Thyroid gland (tissue), 4 donors: Measurements from ENCODE around the gene ZNF723. TPM values are rescaled to one million over a fixed set of nuclear protein-coding genes. Genes with fewer than 3 reads are reported as not detected.

Experiments used
- DNase-seq, 2 donors: peaks; one replicate each; pipeline ENCODE4 v3.0.0-alpha.2; 2019
- H3K27ac ChIP-seq, 3 donors: fragments of 200-600 bp; sonication (generic); 1 replicate in 2 of 3; 2 replicates in 1 of 3; pipeline ENCODE4 v1.5.1; 2016 to 2019; ENCODE audit warnings: mild to moderate bottlenecking in 1 of 3, moderate library complexity in 1 of 3
- H3K27me3 ChIP-seq: fragments of 200-600 bp; sonication (generic); one replicate; pipeline ENCODE4 v1.5.1; 2019
- H3K36me3 ChIP-seq, 2 donors: fragments of 200-600 bp; sonication (generic); one replicate each; pipeline ENCODE4 v1.5.1; 2016 to 2019
- H3K4me1 ChIP-seq, 2 donors: fragments of 200-600 bp; sonication (generic); one replicate each; pipeline ENCODE4 v1.5.1; 2017 to 2019
- H3K4me3 ChIP-seq, 3 donors: fragments of 200-600 bp; sonication (generic); replicated peaks in 1 of 3; 1 replicate in 2 of 3; 2 replicates in 1 of 3; pipeline ENCODE4 v1.5.1; 2016; ENCODE audit warnings: mild to moderate bottlenecking in 1 of 3
- H3K9me3 ChIP-seq: fragments of 200-600 bp; sonication (generic); one replicate; pipeline ENCODE4 v1.5.1; 2017
- POLR2A ChIP-seq, 2 donors: fragments of 450-650 bp; IDR thresholded peaks; one replicate each; pipeline ENCODE4 v1.6.1; 2017; ENCODE audit warnings: antibody characterized with exemption in 2 of 2, mild to moderate bottlenecking in 2 of 2, moderate library complexity in 1 of 2
- WGBS, 2 donors: methylation state at CpG; one replicate each; pipeline ENCODE4 v1.1.5; 2017; 5-methylcytosine and 5-hydroxymethylcytosine counted together
- intact Hi-C: fragments of 100-400 bp; cut with DNase I; formaldehyde crosslinking; loops from one replicate; pipeline ENCODE4 v1.15.1; 2023
- small RNA-seq: library from RNA; depleted of rRNA; stranded (forward); fragments of <200 nt; gene quantifications from one replicate; pipeline ENCODE3, GENCODE V24; 2016
- total RNA-seq, 4 donors: library from RNA; depleted of rRNA; stranded (reverse); fragments of >200 nt; gene quantifications; one replicate each; pipeline ENCODE4 v1.2.3, GENCODE V29; 2016
- TF ChIP-seq, protein P1 (sequence below), 6 experiments: fragments of 200-600 bp in 3 of 6; fragments of 450-650 bp in 3 of 6; sonication (generic) in 3 of 6; IDR thresholded peaks; one replicate each; pipeline ENCODE4 v1.5.1; 2016 to 2019; ENCODE audit warnings: antibody characterized with exemption in 6 of 6, mild to moderate bottlenecking in 2 of 6, inconsistent platforms in 1 of 6, moderate library complexity in 1 of 6

Gene ZNF723
- total RNA-seq, 4 donors from 2014 or later = 0.22 TPM; not detected in 3

DNA sequence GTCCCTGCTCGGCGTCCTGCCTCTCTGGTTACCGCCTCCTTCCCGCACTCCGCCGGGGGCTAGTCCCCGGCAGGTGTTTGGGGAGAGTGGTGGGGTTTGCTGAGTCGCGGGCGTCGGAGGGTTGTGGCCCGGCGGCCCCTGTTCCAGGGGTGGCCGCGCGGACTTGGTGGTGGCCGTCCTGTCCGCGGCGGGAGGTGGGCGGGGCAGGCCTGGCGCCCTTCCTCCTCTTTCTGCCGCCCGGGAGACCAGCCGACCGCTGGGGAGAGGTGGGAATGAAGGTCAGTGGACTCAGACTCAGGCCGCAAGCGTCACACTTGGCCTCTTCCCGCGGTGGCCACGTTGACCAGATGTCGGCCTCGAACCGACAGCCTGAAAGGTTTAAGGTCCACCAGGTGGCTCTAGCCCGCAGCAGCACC, 61.8 kb downstream of the ZNF723 start:
- intact Hi-C loops = no loop called here

DNA sequence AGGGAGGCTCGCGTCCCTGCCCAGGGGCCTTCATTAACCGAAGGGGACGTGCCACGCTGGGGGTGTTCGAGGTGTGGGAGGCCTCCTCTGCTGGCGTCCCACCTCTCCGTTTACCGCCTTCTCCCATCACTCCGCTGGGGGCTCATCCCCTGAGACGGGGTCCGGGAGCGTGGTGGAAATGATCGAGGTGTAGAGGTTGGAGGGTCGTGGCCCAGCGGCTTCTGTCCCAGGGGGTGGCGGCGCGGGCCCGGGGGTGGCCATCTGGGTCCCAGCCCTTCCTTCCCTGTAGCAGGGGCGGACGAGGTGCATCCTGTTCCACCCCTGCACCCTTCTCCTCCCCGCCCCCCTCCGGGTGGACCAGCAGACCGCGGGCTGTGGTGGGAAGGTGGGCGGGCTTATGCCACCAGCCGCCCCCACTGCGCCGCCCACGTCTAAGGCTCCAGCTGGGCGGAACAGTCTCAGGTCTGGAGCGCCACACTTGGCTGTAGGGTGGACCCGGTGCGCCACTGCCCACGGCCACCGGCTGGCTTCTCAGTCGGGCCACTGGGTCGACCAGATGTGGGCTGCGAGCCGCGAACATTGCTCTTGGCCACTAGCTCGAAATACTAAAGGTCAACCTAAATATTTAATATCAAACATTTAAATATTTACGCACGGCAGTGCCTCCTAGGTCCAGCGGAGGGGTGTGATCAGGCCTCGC, 69.5 kb downstream of the ZNF723 start:
- no peaks in the 10 kb centered on the region for H3K36me3 ChIP-seq
- H3K4me3 ChIP-seq = no peak overlapping the region
- no peaks in the 10 kb centered on the region for H3K27me3 ChIP-seq
- no peak overlapping the region for H3K27ac ChIP-seq
- DNase-seq = no peak
- H3K4me1 ChIP-seq = no peaks in the 10 kb centered on the region
- intact Hi-C loops = no loop called here
- no peak for TF ChIP-seq POLR2A (IDR thresholded peaks at IDR 0.05)
- TF ChIP-seq, protein P1, sequence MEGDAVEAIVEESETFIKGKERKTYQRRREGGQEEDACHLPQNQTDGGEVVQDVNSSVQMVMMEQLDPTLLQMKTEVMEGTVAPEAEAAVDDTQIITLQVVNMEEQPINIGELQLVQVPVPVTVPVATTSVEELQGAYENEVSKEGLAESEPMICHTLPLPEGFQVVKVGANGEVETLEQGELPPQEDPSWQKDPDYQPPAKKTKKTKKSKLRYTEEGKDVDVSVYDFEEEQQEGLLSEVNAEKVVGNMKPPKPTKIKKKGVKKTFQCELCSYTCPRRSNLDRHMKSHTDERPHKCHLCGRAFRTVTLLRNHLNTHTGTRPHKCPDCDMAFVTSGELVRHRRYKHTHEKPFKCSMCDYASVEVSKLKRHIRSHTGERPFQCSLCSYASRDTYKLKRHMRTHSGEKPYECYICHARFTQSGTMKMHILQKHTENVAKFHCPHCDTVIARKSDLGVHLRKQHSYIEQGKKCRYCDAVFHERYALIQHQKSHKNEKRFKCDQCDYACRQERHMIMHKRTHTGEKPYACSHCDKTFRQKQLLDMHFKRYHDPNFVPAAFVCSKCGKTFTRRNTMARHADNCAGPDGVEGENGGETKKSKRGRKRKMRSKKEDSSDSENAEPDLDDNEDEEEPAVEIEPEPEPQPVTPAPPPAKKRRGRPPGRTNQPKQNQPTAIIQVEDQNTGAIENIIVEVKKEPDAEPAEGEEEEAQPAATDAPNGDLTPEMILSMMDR (IDR thresholded peaks at IDR 0.05) = no peak
- 95 to 97% methylated on average over 37 to 47 of the region's 47 CpGs for WGBS, 2 donors
- no peaks in the 10 kb centered on the region for H3K9me3 ChIP-seq

More for the DNA sequence above, 61.8 kb downstream of the ZNF723 start:
- Histone ChIP-seq H3K36me3 (no peaks in the 10 kb centered on the region), H3K4me3 (no peak overlapping the region), H3K27me3 (no peaks in the 10 kb centered on the region), H3K4me1 (no peaks in the 10 kb centered on the region), H3K9me3 (no peaks in the 10 kb centered on the region), H3K27ac (no peak overlapping the region)
- WGBS, 2 donors = 90 to 94% methylated on average over 16 to 34 of the region's 35 CpGs
- TF ChIP-seq POLR2A (IDR thresholded peaks at IDR 0.05) = no peak
- TF ChIP-seq, protein P1 (IDR thresholded peaks at IDR 0.05) = no peak
- no peak for DNase-seq

Small RNAs within 50 kb of the gene (small RNA-seq; reads per million reads assigned to genes)
- not detected for gene VN1R88P

Other genes with a start within 250 kb of the ZNF723 start
- under 1 TPM in 3 of 4 donors, not detected in 1; 0.13 to 0.59 (median 0.22) TPM for gene ZNF492, start 198.0 kb upstream of the ZNF723 start, total RNA-seq
- gene ZNF99, start 48.1 kb upstream of the ZNF723 start, total RNA-seq = under 1 TPM in 3 of 4 donors, not detected in 1; 0.22 to 0.34 (median 0.27) TPM
- 1 to 10 TPM; 2.0 to 5.9 (median 2.6) TPM for gene ZNF728, start 170.9 kb downstream of the ZNF723 start, total RNA-seq